AG09319 (cell line): ENCODE results near the gene SLC17A9.

Experiments used
- DNase-seq: peaks from one replicate; pipeline ENCODE4 v3.0.0-alpha.2; 2010; ENCODE audit warnings: low read depth; ENCODE audit errors: extremely low read depth
- CTCF ChIP-seq: IDR thresholded peaks from 2 replicates; pipeline ENCODE4 v1.5.1; 2011; ENCODE audit warnings: low read depth, mild to moderate bottlenecking, inconsistent platforms, low read length, moderate library complexity

Gene SLC17A9

GRCh38 chr20:62927128-62927705, 25.3 kb upstream of the SLC17A9 start:
- TF ChIP-seq CTCF = no peak
- no peak for DNase-seq

- no peak for DNase-seq
- no peak for TF ChIP-seq CTCF
Observed at GRCh38 chr20:62928246-62928939, 24.1 kb upstream of the SLC17A9 start.

GRCh38 chr20:62929051-62929538, 23.4 kb upstream of the SLC17A9 start:
- DNase-seq = no peak
- no peak for TF ChIP-seq CTCF

- no peak for DNase-seq
- TF ChIP-seq CTCF = no peak
Observed at GRCh38 chr20:62931464-62931863, 21.0 kb upstream of the SLC17A9 start.

GRCh38 chr20:62933966-62934365, 18.5 kb upstream of the SLC17A9 start:
- DNase-seq = no peak
- TF ChIP-seq CTCF = no peak

GRCh38 chr20:62935204-62935967, 17.1 kb upstream of the SLC17A9 start:
- no peak for DNase-seq
- TF ChIP-seq CTCF = no peak
